UCSD-AML1 (cell line): Measurements from ENCODE around the gene DPYSL5.

ENCODE experiments used
- DNase-seq: peaks from one replicate; lab custom pipeline; 2025; ENCODE audit not compliant: unreplicated experiment; lab: John Stamatoyannopoulos, UW

Gene DPYSL5

GRCh38 chr2:26982102-26982742 is 134.3 kb downstream of the DPYSL5 start:
- peak; percentile 26 for DNase-seq

- DNase-seq: no peak
These were observed 135.8 kb downstream of the DPYSL5 start for GRCh38 chr2:26983746-26984145.

GRCh38 chr2:26985807-26986206 is 137.9 kb downstream of the DPYSL5 start:
- DNase-seq: no peak

- DNase-seq: no peak
These were observed 138.6 kb downstream of the DPYSL5 start for GRCh38 chr2:26986576-26986975.

DNA sequence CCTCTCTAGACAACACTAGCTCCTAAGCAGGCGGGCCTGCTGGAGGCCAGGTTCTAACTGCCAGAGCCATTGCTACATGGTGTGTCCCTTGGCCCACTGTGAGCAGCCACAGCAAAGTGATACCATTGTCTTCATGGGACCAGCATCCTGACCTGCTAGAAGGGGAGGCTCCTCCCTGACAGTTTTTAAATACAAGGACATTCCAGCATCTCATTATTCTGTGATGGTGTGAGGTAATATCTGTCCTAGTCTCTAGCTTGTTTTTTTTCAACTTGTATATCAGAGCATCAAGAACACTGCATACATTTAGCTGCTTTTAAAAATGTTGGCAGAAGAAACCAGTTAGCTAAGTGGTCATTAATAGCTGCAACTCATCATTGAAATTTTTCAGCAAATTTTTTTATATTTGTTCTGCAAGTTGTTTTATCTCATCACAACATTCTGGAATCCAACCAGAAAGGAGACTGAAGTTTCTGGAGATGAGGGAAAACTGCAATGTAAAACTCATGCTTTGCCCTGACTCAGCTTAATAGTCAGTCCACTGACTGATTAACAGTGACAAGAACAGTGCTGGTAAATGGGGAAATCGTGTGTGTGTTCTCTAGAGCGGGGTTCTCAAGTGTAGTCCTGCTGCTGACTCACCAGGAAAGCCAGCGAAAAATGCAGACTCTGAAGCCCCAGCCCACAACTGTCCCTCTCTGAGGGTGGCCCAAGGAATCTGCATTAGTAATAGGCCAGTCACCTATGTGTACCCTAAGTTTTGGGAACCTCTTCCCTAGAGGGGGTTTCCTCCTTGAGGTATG is 140.3 kb downstream of the DPYSL5 start:
- DNase-seq: no peak

- no peak for DNase-seq
These were observed 141.2 kb downstream of the DPYSL5 start for GRCh38 chr2:26989156-26989555.

- no peak for DNase-seq
These were observed 143.8 kb downstream of the DPYSL5 start for GRCh38 chr2:26991717-26992116.

GRCh38 chr2:26993768-26994167 is 145.8 kb downstream of the DPYSL5 start:
- DNase-seq: no peak

GRCh38 chr2:26994983-26995382 is 147.1 kb downstream of the DPYSL5 start:
- no peak for DNase-seq

DNA sequence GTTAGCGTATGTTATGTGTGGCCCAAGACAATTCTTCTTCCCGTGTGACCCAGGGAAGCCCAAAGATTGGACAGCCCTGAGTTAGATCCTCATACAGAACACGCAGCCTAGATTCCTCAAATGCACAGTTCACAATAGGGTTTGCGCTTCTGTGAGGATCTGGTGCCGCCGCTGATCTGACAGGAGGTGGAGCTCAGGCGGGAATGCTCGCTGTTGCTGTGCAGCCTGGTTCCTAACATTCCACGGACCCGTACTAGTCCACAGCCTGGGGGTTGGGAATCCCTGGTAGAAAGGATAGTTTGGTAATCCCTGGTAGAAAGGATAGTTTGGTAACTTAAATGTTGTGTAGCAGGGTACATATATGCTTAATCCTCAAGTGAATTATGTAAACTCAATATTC is 149.5 kb downstream of the DPYSL5 start:
- no peak for DNase-seq

- DNase-seq: no peak
These were observed 150.4 kb downstream of the DPYSL5 start for GRCh38 chr2:26998323-26998722.
